KMS-11 (cell line): ENCODE results near the gene ANXA4.

ENCODE experiments used
- H2AFZ ChIP-seq: fragments of 200-600 bp; sonication (generic); 2 replicates; pipeline ENCODE4 v1.6.1; 2016; ENCODE audit warnings: antibody characterized with exemption, mixed run types, low read depth
- H3K27ac ChIP-seq: fragments of 200-600 bp; sonication (generic); 2 replicates; pipeline ENCODE4 v1.6.1; 2016; ENCODE audit warnings: mild to moderate bottlenecking, mixed run types
- H3K27me3 ChIP-seq: fragments of 200-600 bp; sonication (generic); 2 replicates; pipeline ENCODE4 v1.6.1; 2017; ENCODE audit warnings: mild to moderate bottlenecking, low read depth, mixed run types, moderate library complexity; ENCODE audit not compliant: insufficient read depth
- H3K36me3 ChIP-seq: fragments of 200-600 bp; sonication (generic); 2 replicates; pipeline ENCODE4 v1.6.1; 2017; ENCODE audit warnings: mild to moderate bottlenecking, mixed run types; ENCODE audit not compliant: insufficient read depth
- H3K4me1 ChIP-seq: fragments of 200-600 bp; sonication (generic); 2 replicates; pipeline ENCODE4 v1.6.1; 2016; ENCODE audit warnings: mild to moderate bottlenecking, low read depth, mixed run types; ENCODE audit not compliant: poor library complexity, severe bottlenecking
- H3K4me2 ChIP-seq: fragments of 200-600 bp; sonication (generic); 2 replicates; pipeline ENCODE4 v1.7.0; 2016; ENCODE audit warnings: mild to moderate bottlenecking, mixed run types
- H3K4me3 ChIP-seq: fragments of 200-600 bp; sonication (generic); IDR thresholded peaks from 2 replicates; pipeline ENCODE4 v1.6.1; 2017; ENCODE audit warnings: low read depth, low read length, mixed read lengths; ENCODE audit not compliant: insufficient read depth
- H3K79me2 ChIP-seq: fragments of 200-600 bp; sonication (generic); 2 replicates; pipeline ENCODE4 v1.6.1; 2016; ENCODE audit warnings: low read depth, mixed run types; ENCODE audit not compliant: insufficient read depth
- H3K9ac ChIP-seq: fragments of 200-600 bp; sonication (generic); 2 replicates; pipeline ENCODE4 v1.6.1; 2016; ENCODE audit warnings: mild to moderate bottlenecking, mixed run types
- H4K20me1 ChIP-seq: fragments of 200-600 bp; sonication (generic); 2 replicates; pipeline ENCODE4 v1.6.1; 2016; ENCODE audit warnings: mild to moderate bottlenecking, mixed run types; ENCODE audit not compliant: insufficient read depth
- TF ChIP-seq, protein P1 (sequence below): fragments of 200-600 bp; sonication (generic); conservative IDR thresholded peaks from 2 replicates; pipeline ENCODE4 v1.6.1; 2017; ENCODE audit warnings: low read depth, mild to moderate bottlenecking, antibody characterized with exemption, low read length, moderate library complexity, mixed read lengths

Gene ANXA4

GRCh38 chr2:69846182-69847067 lies 104.5 kb downstream of the ANXA4 start:
- Histone ChIP-seq H3K36me3 (no peaks in the 10 kb centered on the region), H4K20me1 (no peaks in the 10 kb centered on the region), H3K27me3 (no peaks in the 10 kb centered on the region), H3K4me1 (no peaks in the 10 kb centered on the region), H2AFZ (no peak overlapping the region), H3K4me3 (no peak overlapping the region), H3K79me2 (no peaks in the 10 kb centered on the region), H3K27ac (no peak overlapping the region), H3K9ac (no peak overlapping the region), H3K4me2 (no peak overlapping the region)
- TF ChIP-seq, protein P1, sequence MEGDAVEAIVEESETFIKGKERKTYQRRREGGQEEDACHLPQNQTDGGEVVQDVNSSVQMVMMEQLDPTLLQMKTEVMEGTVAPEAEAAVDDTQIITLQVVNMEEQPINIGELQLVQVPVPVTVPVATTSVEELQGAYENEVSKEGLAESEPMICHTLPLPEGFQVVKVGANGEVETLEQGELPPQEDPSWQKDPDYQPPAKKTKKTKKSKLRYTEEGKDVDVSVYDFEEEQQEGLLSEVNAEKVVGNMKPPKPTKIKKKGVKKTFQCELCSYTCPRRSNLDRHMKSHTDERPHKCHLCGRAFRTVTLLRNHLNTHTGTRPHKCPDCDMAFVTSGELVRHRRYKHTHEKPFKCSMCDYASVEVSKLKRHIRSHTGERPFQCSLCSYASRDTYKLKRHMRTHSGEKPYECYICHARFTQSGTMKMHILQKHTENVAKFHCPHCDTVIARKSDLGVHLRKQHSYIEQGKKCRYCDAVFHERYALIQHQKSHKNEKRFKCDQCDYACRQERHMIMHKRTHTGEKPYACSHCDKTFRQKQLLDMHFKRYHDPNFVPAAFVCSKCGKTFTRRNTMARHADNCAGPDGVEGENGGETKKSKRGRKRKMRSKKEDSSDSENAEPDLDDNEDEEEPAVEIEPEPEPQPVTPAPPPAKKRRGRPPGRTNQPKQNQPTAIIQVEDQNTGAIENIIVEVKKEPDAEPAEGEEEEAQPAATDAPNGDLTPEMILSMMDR = no peak

GRCh38 chr2:69847068-69847828 lies 105.3 kb downstream of the ANXA4 start:
- no peaks in the 10 kb centered on the region for H3K79me2 ChIP-seq
- H2AFZ ChIP-seq = no peak overlapping the region
- H3K4me3 ChIP-seq = no peak overlapping the region
- no peak overlapping the region for H3K27ac ChIP-seq
- TF ChIP-seq, protein P1 = no peak
- no peak overlapping the region for H3K9ac ChIP-seq
- H3K27me3 ChIP-seq = no peaks in the 10 kb centered on the region
- H3K4me1 ChIP-seq = no peaks in the 10 kb centered on the region
- no peaks in the 10 kb centered on the region for H3K36me3 ChIP-seq
- no peaks in the 10 kb centered on the region for H4K20me1 ChIP-seq
- no peak overlapping the region for H3K4me2 ChIP-seq

- Histone ChIP-seq H2AFZ (no peak overlapping the region), H3K36me3 (no peaks in the 10 kb centered on the region), H4K20me1 (no peaks in the 10 kb centered on the region), H3K27me3 (no peaks in the 10 kb centered on the region), H3K4me2 (no peak overlapping the region), H3K79me2 (no peaks in the 10 kb centered on the region), H3K9ac (no peak overlapping the region), H3K27ac (no peak overlapping the region), H3K4me1 (no peaks in the 10 kb centered on the region), H3K4me3 (no peak overlapping the region)
- TF ChIP-seq, protein P1 = no peak
Measured at GRCh38 chr2:69848186-69848790, 106.4 kb downstream of the ANXA4 start.

DNA sequence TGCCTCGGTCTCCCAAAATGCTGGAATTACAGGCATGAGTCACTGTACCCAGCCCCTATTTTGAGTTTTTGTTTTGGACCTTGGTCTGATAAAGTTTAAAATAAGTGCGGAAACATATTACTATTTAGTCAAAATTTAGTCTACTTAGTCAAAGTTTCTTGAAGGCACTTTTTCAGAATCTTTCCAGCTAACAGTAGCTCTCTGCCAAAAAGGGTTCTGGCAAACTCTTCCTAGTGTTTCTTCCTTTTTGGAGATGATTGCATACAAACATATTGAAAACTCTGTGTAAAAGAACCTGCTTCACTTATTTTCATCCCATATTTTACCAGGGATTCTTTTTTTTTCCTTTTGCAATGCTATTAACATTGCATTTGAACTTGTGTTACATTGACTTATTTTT lies 116.3 kb downstream of the ANXA4 start:
- no peaks in the 10 kb centered on the region for H3K36me3 ChIP-seq
- no peak overlapping the region for H3K4me2 ChIP-seq
- H3K27ac ChIP-seq = no peak overlapping the region
- no peaks in the 10 kb centered on the region for H3K4me1 ChIP-seq
- TF ChIP-seq, protein P1 = no peak
- no peaks in the 10 kb centered on the region for H3K79me2 ChIP-seq
- no peaks in the 10 kb centered on the region for H3K27me3 ChIP-seq
- no peaks in the 10 kb centered on the region; the same call in 1 of the 2 replicates for H4K20me1 ChIP-seq
- no peak overlapping the region for H3K4me3 ChIP-seq
- H2AFZ ChIP-seq = no peak overlapping the region
- H3K9ac ChIP-seq = no peak overlapping the region
